Panc1 (cell line): Measurements from ENCODE around the gene INS. TPM values are rescaled to one million over a fixed set of nuclear protein-coding genes. Genes with fewer than 3 reads are reported as not detected.

Experiments
- ATAC-seq: fragments of 200-7000 bp; cut with Tn5 transposase; 2 replicates; pipeline ENCODE4 v1.9.1; 2020; ENCODE audit warnings: mild to moderate bottlenecking, moderate library complexity
- BruUV-seq: library from RNA; stranded (reverse); fragments of 400-500 nt; replicated peaks from 2 replicates; lab custom pipeline; 2021; lab: Mats Ljungman, UMichigan
- CTCF ChIA-PET: fragments of 300-600 bp; sonication (Branson Sonifier 250); formaldehyde crosslinking; loops from one replicate; lab custom pipeline; 2022; ENCODE audit warnings: antibody characterized with exemption; lab: Charles Lee
- POLR2A ChIA-PET: fragments of 300-600 bp; sonication (Branson Sonifier 250); formaldehyde crosslinking; loops from one replicate; lab custom pipeline; 2022; ENCODE audit warnings: antibody characterized with exemption; lab: Charles Lee
- DNase-seq: peaks from one replicate; pipeline ENCODE4 v3.0.0-alpha.2; 2010; ENCODE audit warnings: low read depth, low spot score
- H3K27ac ChIP-seq: 2 replicates; pipeline ENCODE4 v1.5.1; 2011; ENCODE audit warnings: mild to moderate bottlenecking, low read length, inconsistent platforms
- H3K27me3 ChIP-seq: fragments of 200-500 bp; sonication (Bioruptor generic); 2 replicates; pipeline ENCODE4 v1.6.0; 2014; ENCODE audit warnings: low read length, inconsistent platforms; ENCODE audit not compliant: control insufficient read depth, insufficient read depth
- H3K36me3 ChIP-seq: fragments of 200-500 bp; sonication (Bioruptor generic); 2 replicates; pipeline ENCODE4 v1.5.1; 2014; ENCODE audit warnings: inconsistent platforms, mild to moderate bottlenecking, low read length, moderate library complexity; ENCODE audit not compliant: control insufficient read depth, insufficient read depth
- H3K4me1 ChIP-seq: 2 replicates; pipeline ENCODE4 v1.5.1; 2011; ENCODE audit warnings: inconsistent platforms, mild to moderate bottlenecking, low read length, moderate library complexity; ENCODE audit not compliant: control insufficient read depth, insufficient read depth
- H3K4me3 ChIP-seq, 2 experiments: 2 replicates each; pipeline ENCODE4 v1.5.1; 2011 to 2012; ENCODE audit warnings: low read depth in 2 of 2, low read length in 2 of 2, mild to moderate bottlenecking in 2 of 2, inconsistent platforms in 1 of 2, moderate library complexity in 1 of 2
- H3K9me3 ChIP-seq: fragments of 200-500 bp; sonication (Bioruptor generic); 2 replicates; pipeline ENCODE4 v1.5.1; 2014; ENCODE audit warnings: low read depth, mild to moderate bottlenecking, inconsistent platforms, low read length, moderate library complexity; ENCODE audit not compliant: control insufficient read depth, insufficient read depth
- CTCF ChIP-seq: fragments of 450-650 bp; IDR thresholded peaks from 2 replicates; pipeline ENCODE4 v1.5.1; 2017; ENCODE audit warnings: mild to moderate bottlenecking
- POLR2AphosphoS5 ChIP-seq: IDR thresholded peaks from 2 replicates; pipeline ENCODE4 v1.6.1; 2012; ENCODE audit warnings: mild to moderate bottlenecking, low read depth, low read length, moderate library complexity
- REST ChIP-seq, 2 experiments: IDR thresholded peaks; 2 replicates each; pipeline ENCODE4 v1.6.1; 2011 to 2012; ENCODE audit warnings: low read depth in 2 of 2, control low read depth in 1 of 2, low read length in 1 of 2, mild to moderate bottlenecking in 1 of 2, moderate library complexity in 1 of 2; ENCODE audit not compliant: insufficient read depth in 1 of 2
- SIN3A ChIP-seq: IDR thresholded peaks from 2 replicates; pipeline ENCODE4 v1.6.1; 2012; ENCODE audit warnings: low read depth, mild to moderate bottlenecking, low read length, moderate library complexity, borderline replicate concordance; ENCODE audit not compliant: insufficient read depth
- TCF7L2 ChIP-seq: IDR thresholded peaks from 2 replicates; pipeline ENCODE4 v1.6.1; 2011; ENCODE audit warnings: mild to moderate bottlenecking, low read depth, low read length, inconsistent platforms
- in situ Hi-C: cut with HindIII; loops from 2 replicates; pipeline ENCODE4 v1.10.0; 2016; ENCODE audit warnings: low sequenced_read_pairs, low pct_unique_long_range_greater_than_20kb
- intact Hi-C: fragments of 100-400 bp; cut with micrococcal nuclease; formaldehyde crosslinking; loops from one replicate; pipeline ENCODE4 v1.10.0; 2022; ENCODE audit not compliant: unreplicated experiment
- total RNA-seq: library from RNA; stranded (reverse); gene quantifications from one replicate; pipeline ENCODE4 v1.2.1, GENCODE V29; 2021; ENCODE audit not compliant: unreplicated experiment

Gene INS
- total RNA-seq, 1 experiment from 2014 or later, result not detected

GRCh38 chr11:2182075-2182474, 21.1 kb upstream of the INS start:
- in situ Hi-C loops, result no loop called here
- H3K4me3 ChIP-seq, result no peak overlapping the region
- no peak overlapping the region for H3K27ac ChIP-seq
- intact Hi-C loops, result no loop called here
- BruUV-seq, result no TSS peak
- DNase-seq, result no peak
- ChIA-PET CTCF (no interaction called here), POLR2A (no interaction called here)
- H3K36me3 ChIP-seq, result no peaks in the 10 kb centered on the region
- TF ChIP-seq TCF7L2, result no peak
- TF ChIP-seq CTCF, result no peak
- no peak for TF ChIP-seq REST (IDR thresholded peaks at IDR 0.05; ENCODE audit: insufficient read depth in 1 of 2, low read depth in 2 of 2, low read length in 1 of 2)
- TF ChIP-seq SIN3A, result no peak
- no peak for TF ChIP-seq POLR2AphosphoS5
- peaks cover 3% of the 10 kb centered on the region; the same call in 1 of the 2 replicates for H3K4me1 ChIP-seq
- H3K27me3 ChIP-seq, result no peaks in the 10 kb centered on the region
- H3K9me3 ChIP-seq, result no peaks in the 10 kb centered on the region
- no peak for ATAC-seq

- no peaks in the 10 kb centered on the region for H3K36me3 ChIP-seq
- H3K9me3 ChIP-seq, result no peaks in the 10 kb centered on the region
- no peak for ATAC-seq
- no peak overlapping the region for H3K4me3 ChIP-seq
- DNase-seq, result no peak
- no TSS peak for BruUV-seq
- in situ Hi-C loops (no loop called here), intact Hi-C loops (no loop called here)
- ChIA-PET CTCF (no interaction called here), POLR2A (interaction anchor here (0.7 kb wide), 1 partner anchor 68 kb away, joined by 3 read pairs; no protein-coding TSS in a partner anchor)
- TF ChIP-seq SIN3A (no peak), CTCF (no peak), REST (IDR thresholded peaks at IDR 0.05; ENCODE audit: insufficient read depth in 1 of 2, low read depth in 2 of 2, low read length in 1 of 2) (no peak), POLR2AphosphoS5 (no peak), TCF7L2 (no peak)
- H3K4me1 ChIP-seq, result peaks cover 3% of the 10 kb centered on the region; the same call in 1 of the 2 replicates
- no peaks in the 10 kb centered on the region for H3K27me3 ChIP-seq
- H3K27ac ChIP-seq, result no peak overlapping the region
Measured at GRCh38 chr11:2180789-2181370, 19.9 kb upstream of the INS start.
